ENCODE measurements around the gene CYP4A22. TPM values are rescaled to one million over a fixed set of nuclear protein-coding genes. Genes with fewer than 3 reads are reported as not detected.
"Not testable (repeated sequence)": the region's sequence is repeated elsewhere in the genome, so short reads cannot be mapped to it uniquely, and the experiment has no call there.

The CYP4A22 gene
- total and polyA plus RNA-seq, 3 experiments from 2014 or later, result not detected

- DNase-seq; H3K27ac ChIP-seq (ENCODE audit: low read depth, low read length); H3K4me3 ChIP-seq (ENCODE audit: low read length); POLR2A ChIA-PET; H3K4me3 Mint-ChIP-seq; H3K36me3 ChIP-seq (ENCODE audit: insufficient read depth, low read length); CTCF ChIA-PET; H3K4me1 ChIP-seq (ENCODE audit: insufficient read depth, low read length); H3K27me3 ChIP-seq (ENCODE audit: insufficient read depth, low read length, poor library complexity, severe bottlenecking); H3K9me3 Mint-ChIP-seq; H3K27ac Mint-ChIP-seq; H3K4me1 Mint-ChIP-seq; H3K36me3 Mint-ChIP-seq; H3K9me3 ChIP-seq (ENCODE audit: low read length): not testable (repeated sequence)
- peaks cover 10 to 30% of the 10 kb centered on the region in 2 donors for H3K27me3 Mint-ChIP-seq
These were observed 6.4 kb downstream of the CYP4A22 start for GRCh38 chr1:47143654-47144053.

- H3K9me3 ChIP-seq (ENCODE audit: low read length); H3K36me3 ChIP-seq (ENCODE audit: insufficient read depth, low read length); H3K36me3 Mint-ChIP-seq; POLR2A ChIA-PET; H3K27ac Mint-ChIP-seq; H3K9me3 Mint-ChIP-seq; H3K4me1 ChIP-seq (ENCODE audit: insufficient read depth, low read length); H3K4me3 ChIP-seq (ENCODE audit: low read length); H3K27me3 ChIP-seq (ENCODE audit: insufficient read depth, low read length, poor library complexity, severe bottlenecking); DNase-seq; H3K4me3 Mint-ChIP-seq; H3K27ac ChIP-seq (ENCODE audit: low read depth, low read length); CTCF ChIA-PET; H3K4me1 Mint-ChIP-seq: not testable (repeated sequence)
- peaks cover 22 to 44% of the 10 kb centered on the region in 2 donors for H3K27me3 Mint-ChIP-seq
These were observed 9.3 kb downstream of the CYP4A22 start for GRCh38 chr1:47146495-47146894.

- Mint-ChIP-seq H3K4me3 (no peak overlapping the region), H3K36me3 (peaks cover 0 to 2% (median 0%) of the 10 kb centered on the region in 3 donors), H3K27ac (no peak overlapping the region), H3K9me3 (no peaks in the 10 kb centered on the region), H3K27me3 (peaks cover 22 to 44% of the 10 kb centered on the region in 2 donors), H3K4me1 (no peaks in the 10 kb centered on the region)
- ChIA-PET CTCF (no interaction called here), POLR2A (no interaction called here)
- no peaks in the 10 kb centered on the region for H3K9me3 ChIP-seq (ENCODE audit: low read length)
- DNase-seq, result no peak
- no peak overlapping the region for H3K27ac ChIP-seq (ENCODE audit: low read depth, low read length)
- no peaks in the 10 kb centered on the region for H3K36me3 ChIP-seq (ENCODE audit: insufficient read depth, low read length)
- H3K4me1 ChIP-seq (ENCODE audit: insufficient read depth, low read length), result no peaks in the 10 kb centered on the region
- H3K27me3 ChIP-seq (ENCODE audit: insufficient read depth, low read length, poor library complexity, severe bottlenecking), result no peaks in the 10 kb centered on the region
- no peak overlapping the region for H3K4me3 ChIP-seq (ENCODE audit: low read length)
These were observed 10.0 kb downstream of the CYP4A22 start for GRCh38 chr1:47147047-47147785.

GRCh38 chr1:47149162-47149561, 11.9 kb downstream of the CYP4A22 start:
- POLR2A ChIA-PET; H3K36me3 Mint-ChIP-seq; H3K4me3 Mint-ChIP-seq; DNase-seq; H3K4me1 ChIP-seq (ENCODE audit: insufficient read depth, low read length); H3K4me1 Mint-ChIP-seq; H3K27ac ChIP-seq (ENCODE audit: low read depth, low read length); CTCF ChIA-PET; H3K27ac Mint-ChIP-seq; H3K9me3 Mint-ChIP-seq; H3K36me3 ChIP-seq (ENCODE audit: insufficient read depth, low read length); H3K27me3 ChIP-seq (ENCODE audit: insufficient read depth, low read length, poor library complexity, severe bottlenecking); H3K9me3 ChIP-seq (ENCODE audit: low read length); H3K4me3 ChIP-seq (ENCODE audit: low read length): not testable (repeated sequence)
- peaks cover 27 to 54% of the 10 kb centered on the region in 2 donors for H3K27me3 Mint-ChIP-seq

GRCh38 chr1:47156457-47156856, 19.2 kb downstream of the CYP4A22 start:
- POLR2A ChIA-PET; H3K36me3 ChIP-seq (ENCODE audit: insufficient read depth, low read length); DNase-seq; H3K36me3 Mint-ChIP-seq; CTCF ChIA-PET; H3K4me1 ChIP-seq (ENCODE audit: insufficient read depth, low read length); H3K9me3 ChIP-seq (ENCODE audit: low read length); H3K4me3 Mint-ChIP-seq; H3K27ac ChIP-seq (ENCODE audit: low read depth, low read length); H3K4me1 Mint-ChIP-seq; H3K4me3 ChIP-seq (ENCODE audit: low read length); H3K27me3 ChIP-seq (ENCODE audit: insufficient read depth, low read length, poor library complexity, severe bottlenecking); H3K27ac Mint-ChIP-seq: not testable (repeated sequence)
- H3K9me3 Mint-ChIP-seq, result peaks cover 5 to 22% (median 12%) of the 10 kb centered on the region in 5 donors
- H3K27me3 Mint-ChIP-seq, result peaks cover 10 to 59% of the 10 kb centered on the region in 2 donors

- Mint-ChIP-seq H3K9me3 (peaks cover 5 to 22% (median 12%) of the 10 kb centered on the region in 5 donors), H3K27me3 (peaks cover 12 to 56% of the 10 kb centered on the region in 2 donors)
- POLR2A ChIA-PET; H3K4me3 ChIP-seq (ENCODE audit: low read length); H3K36me3 Mint-ChIP-seq; H3K4me1 Mint-ChIP-seq; CTCF ChIA-PET; H3K27ac ChIP-seq (ENCODE audit: low read depth, low read length); H3K4me1 ChIP-seq (ENCODE audit: insufficient read depth, low read length); H3K27me3 ChIP-seq (ENCODE audit: insufficient read depth, low read length, poor library complexity, severe bottlenecking); H3K9me3 ChIP-seq (ENCODE audit: low read length); H3K27ac Mint-ChIP-seq; H3K4me3 Mint-ChIP-seq; DNase-seq; H3K36me3 ChIP-seq (ENCODE audit: insufficient read depth, low read length): not testable (repeated sequence)
These were observed 20.7 kb downstream of the CYP4A22 start for GRCh38 chr1:47157957-47158356.

GRCh38 chr1:47160716-47161115, 23.5 kb downstream of the CYP4A22 start:
- Mint-ChIP-seq H3K9me3 (peaks cover 2 to 11% (median 5%) of the 10 kb centered on the region in 5 donors), H3K4me3 (no peak overlapping the region), H3K36me3 (no peaks in the 10 kb centered on the region), H3K27ac (no peak overlapping the region), H3K4me1 (no peaks in the 10 kb centered on the region), H3K27me3 (peaks cover 11 to 52% of the 10 kb centered on the region in 2 donors)
- no peaks in the 10 kb centered on the region for H3K4me1 ChIP-seq (ENCODE audit: insufficient read depth, low read length)
- H3K36me3 ChIP-seq (ENCODE audit: insufficient read depth, low read length), result no peaks in the 10 kb centered on the region
- CTCF ChIA-PET, result no interaction called here
- no peaks in the 10 kb centered on the region for H3K9me3 ChIP-seq (ENCODE audit: low read length)
- H3K4me3 ChIP-seq (ENCODE audit: low read length), result no peak overlapping the region
- no peaks in the 10 kb centered on the region for H3K27me3 ChIP-seq (ENCODE audit: insufficient read depth, low read length, poor library complexity, severe bottlenecking)
- no peak overlapping the region for H3K27ac ChIP-seq (ENCODE audit: low read depth, low read length)
- POLR2A ChIA-PET, result no interaction called here
- DNase-seq, result no peak

GRCh38 chr1:47161298-47162040, 24.2 kb downstream of the CYP4A22 start:
- no peaks in the 10 kb centered on the region for H3K27me3 ChIP-seq (ENCODE audit: insufficient read depth, low read length, poor library complexity, severe bottlenecking)
- no peaks in the 10 kb centered on the region for H3K36me3 Mint-ChIP-seq
- H3K9me3 Mint-ChIP-seq, result peaks cover 0 to 5% (median 3%) of the 10 kb centered on the region in 5 donors

More at GRCh38 chr1:47161298-47162040, 24.2 kb downstream of the CYP4A22 start:
- Histone ChIP-seq H3K27ac (ENCODE audit: low read depth, low read length) (no peak overlapping the region), H3K4me1 (ENCODE audit: insufficient read depth, low read length) (no peaks in the 10 kb centered on the region), H3K9me3 (ENCODE audit: low read length) (no peaks in the 10 kb centered on the region), H3K36me3 (ENCODE audit: insufficient read depth, low read length) (no peaks in the 10 kb centered on the region), H3K4me3 (ENCODE audit: low read length) (no peak overlapping the region)
- peaks cover 14 to 47% of the 10 kb centered on the region in 2 donors for H3K27me3 Mint-ChIP-seq
- no peak overlapping the region for H3K27ac Mint-ChIP-seq
- POLR2A ChIA-PET, result no interaction called here
- peak overlapping the region in 1 of 7 donors; percentile 46 for H3K4me3 Mint-ChIP-seq
- H3K4me1 Mint-ChIP-seq, result no peaks in the 10 kb centered on the region
- CTCF ChIA-PET, result no interaction called here
- DNase-seq, result no peak
